Astrocyte (in vitro differentiated cells and primary cell): ENCODE measurements around the gene COQ5. TPM values are rescaled to one million over a fixed set of nuclear protein-coding genes. Genes with fewer than 3 reads are reported as not detected.

Experiments used
- DNase-seq: peaks from one replicate; pipeline ENCODE4 v3.0.0-alpha.2; 2010; ENCODE audit warnings: low read depth
- FAIRE-seq: peaks from 2 replicates; lab custom pipeline; 2011; peaks lifted over from hg19 to GRCh38; lab: Jason Lieb, UNC
- H2AFZ ChIP-seq: 2 replicates; pipeline ENCODE4 v1.6.0; 2012; ENCODE audit warnings: low read depth, low read length, inconsistent platforms
- H3K27ac ChIP-seq: 2 replicates; pipeline ENCODE4 v1.5.1; 2011; ENCODE audit warnings: low read depth, low read length, inconsistent platforms
- H3K27me3 ChIP-seq: 2 replicates; pipeline ENCODE4 v1.6.0; 2011; ENCODE audit warnings: low read length, inconsistent platforms; ENCODE audit not compliant: insufficient read depth
- H3K36me3 ChIP-seq: 2 replicates; pipeline ENCODE4 v1.5.1; 2011; ENCODE audit warnings: low read length, inconsistent platforms; ENCODE audit not compliant: insufficient read depth
- H3K4me1 ChIP-seq: 2 replicates; pipeline ENCODE4 v1.5.1; 2011; ENCODE audit warnings: low read length, inconsistent platforms; ENCODE audit not compliant: insufficient read depth
- H3K4me2 ChIP-seq: 2 replicates; pipeline ENCODE4 v1.6.0; 2012; ENCODE audit warnings: low read length, inconsistent platforms
- H3K4me3 ChIP-seq: 2 replicates; pipeline ENCODE4 v1.5.1; 2011; ENCODE audit warnings: low read depth, mild to moderate bottlenecking, low read length, inconsistent platforms; ENCODE audit not compliant: insufficient read depth
- H3K79me2 ChIP-seq: 2 replicates; pipeline ENCODE4 v1.6.0; 2012; ENCODE audit warnings: mild to moderate bottlenecking, low read length, inconsistent platforms; ENCODE audit not compliant: insufficient read depth
- H3K9ac ChIP-seq: 2 replicates; pipeline ENCODE4 v1.6.0; 2012; ENCODE audit warnings: mild to moderate bottlenecking, low read length, inconsistent platforms
- H3K9me3 ChIP-seq: 2 replicates; pipeline ENCODE4 v1.5.1; 2012; ENCODE audit warnings: low read depth, mild to moderate bottlenecking, low read length, inconsistent platforms; ENCODE audit not compliant: insufficient read depth
- H4K20me1 ChIP-seq: 2 replicates; pipeline ENCODE4 v1.6.0; 2012; ENCODE audit warnings: low read length, inconsistent platforms; ENCODE audit not compliant: insufficient read depth
- H3K27ac Mint-ChIP-seq: one replicate; pipeline ENCODE4 v1.8.0; 2021; ENCODE audit warnings: mild to moderate bottlenecking, mixed read lengths; ENCODE audit not compliant: unreplicated experiment
- H3K27me3 Mint-ChIP-seq: one replicate; pipeline ENCODE4 v1.8.0; 2021; ENCODE audit warnings: low read depth, mixed read lengths; ENCODE audit not compliant: unreplicated experiment
- H3K36me3 Mint-ChIP-seq: one replicate; pipeline ENCODE4 v1.8.0; 2021; ENCODE audit warnings: low read depth, mixed read lengths; ENCODE audit not compliant: unreplicated experiment
- H3K4me1 Mint-ChIP-seq: one replicate; pipeline ENCODE4 v1.8.0; 2021; ENCODE audit warnings: low read depth, mixed read lengths; ENCODE audit not compliant: unreplicated experiment
- H3K4me3 Mint-ChIP-seq: one replicate; pipeline ENCODE4 v1.8.0; 2021; ENCODE audit warnings: mild to moderate bottlenecking, moderate library complexity, mixed read lengths; ENCODE audit not compliant: unreplicated experiment
- H3K9me3 Mint-ChIP-seq: one replicate; pipeline ENCODE4 v1.8.0; 2021; ENCODE audit warnings: mild to moderate bottlenecking, mixed read lengths; ENCODE audit not compliant: unreplicated experiment
- EZH2 ChIP-seq: IDR thresholded peaks from 2 replicates; pipeline ENCODE4 v1.6.1; 2012; ENCODE audit warnings: mild to moderate bottlenecking, low read length, inconsistent platforms; ENCODE audit not compliant: insufficient read depth
- total RNA-seq: library from RNA; stranded (reverse); gene quantifications from 2 replicates; pipeline ENCODE4 v1.2.1, GENCODE V29; 2021
- TF ChIP-seq, protein P1 (sequence below): IDR thresholded peaks from 2 replicates; pipeline ENCODE4 v1.5.1; 2011; ENCODE audit warnings: low read depth, mild to moderate bottlenecking, inconsistent platforms, low read length, moderate library complexity; ENCODE audit not compliant: insufficient read depth

The COQ5 gene
- total RNA-seq, 1 donor from 2014 or later, result 23.4 TPM

DNA sequence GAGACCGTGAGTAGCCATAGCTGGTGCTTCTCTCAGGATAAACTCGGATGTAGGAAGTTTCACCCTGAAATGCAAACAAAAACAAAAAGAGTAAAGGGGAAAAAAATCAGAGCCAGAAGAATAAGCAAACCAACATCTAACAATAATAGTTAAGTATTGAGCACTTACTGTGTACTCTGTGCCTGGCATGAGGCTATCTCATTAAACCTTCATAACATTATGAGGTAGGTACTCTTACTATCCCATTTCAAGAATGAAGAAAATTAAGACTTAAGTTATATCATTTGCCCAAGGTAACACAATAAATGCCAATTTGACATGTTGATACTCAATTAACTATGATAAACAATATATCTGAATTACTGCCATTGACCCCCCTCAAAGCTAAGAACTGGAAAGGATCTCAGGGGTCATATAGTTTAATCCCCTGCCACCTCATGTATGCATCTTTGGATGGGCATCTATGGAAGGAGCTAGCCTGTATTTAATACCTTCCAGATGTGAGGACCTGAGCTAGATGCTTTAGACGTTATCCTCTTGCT is 66.8 kb downstream of the COQ5 start:
- Mint-ChIP-seq H3K27me3 (no peaks in the 10 kb centered on the region), H3K4me3 (no peak overlapping the region), H3K27ac (no peak overlapping the region), H3K4me1 (peaks cover 9% of the 10 kb centered on the region), H3K36me3 (peaks cover 8% of the 10 kb centered on the region), H3K9me3 (no peaks in the 10 kb centered on the region)
- H3K27ac ChIP-seq, result no peak overlapping the region
- H3K4me3 ChIP-seq, result no peak overlapping the region
- TF ChIP-seq EZH2, result no peak
- TF ChIP-seq, protein P1, sequence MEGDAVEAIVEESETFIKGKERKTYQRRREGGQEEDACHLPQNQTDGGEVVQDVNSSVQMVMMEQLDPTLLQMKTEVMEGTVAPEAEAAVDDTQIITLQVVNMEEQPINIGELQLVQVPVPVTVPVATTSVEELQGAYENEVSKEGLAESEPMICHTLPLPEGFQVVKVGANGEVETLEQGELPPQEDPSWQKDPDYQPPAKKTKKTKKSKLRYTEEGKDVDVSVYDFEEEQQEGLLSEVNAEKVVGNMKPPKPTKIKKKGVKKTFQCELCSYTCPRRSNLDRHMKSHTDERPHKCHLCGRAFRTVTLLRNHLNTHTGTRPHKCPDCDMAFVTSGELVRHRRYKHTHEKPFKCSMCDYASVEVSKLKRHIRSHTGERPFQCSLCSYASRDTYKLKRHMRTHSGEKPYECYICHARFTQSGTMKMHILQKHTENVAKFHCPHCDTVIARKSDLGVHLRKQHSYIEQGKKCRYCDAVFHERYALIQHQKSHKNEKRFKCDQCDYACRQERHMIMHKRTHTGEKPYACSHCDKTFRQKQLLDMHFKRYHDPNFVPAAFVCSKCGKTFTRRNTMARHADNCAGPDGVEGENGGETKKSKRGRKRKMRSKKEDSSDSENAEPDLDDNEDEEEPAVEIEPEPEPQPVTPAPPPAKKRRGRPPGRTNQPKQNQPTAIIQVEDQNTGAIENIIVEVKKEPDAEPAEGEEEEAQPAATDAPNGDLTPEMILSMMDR, result no peak
- H3K27me3 ChIP-seq, result no peaks in the 10 kb centered on the region
- FAIRE-seq (no peak), DNase-seq (no peak)
- no peak overlapping the region for H2AFZ ChIP-seq
- H3K9me3 ChIP-seq, result no peaks in the 10 kb centered on the region
- peaks cover 64% of the 10 kb centered on the region for H3K36me3 ChIP-seq
- peaks cover 45% of the 10 kb centered on the region for H3K79me2 ChIP-seq
- peaks cover 60% of the 10 kb centered on the region for H4K20me1 ChIP-seq
- H3K9ac ChIP-seq, result peak overlapping the region; percentile 6
- peaks cover 4% of the 10 kb centered on the region for H3K4me1 ChIP-seq
- no peak overlapping the region for H3K4me2 ChIP-seq

GRCh38 chr12:120460157-120460556 is 68.8 kb downstream of the COQ5 start:
- FAIRE-seq, result no peak
- Mint-ChIP-seq H3K36me3 (peaks cover 7% of the 10 kb centered on the region), H3K27me3 (no peaks in the 10 kb centered on the region), H3K27ac (no peak overlapping the region), H3K4me1 (peaks cover 3% of the 10 kb centered on the region), H3K4me3 (no peak overlapping the region), H3K9me3 (no peaks in the 10 kb centered on the region)
- no peak for TF ChIP-seq EZH2
- TF ChIP-seq, protein P1, result no peak
- Histone ChIP-seq H3K27me3 (no peaks in the 10 kb centered on the region), H3K79me2 (peaks cover 32% of the 10 kb centered on the region), H3K9ac (no peak overlapping the region), H3K4me2 (no peak overlapping the region), H2AFZ (no peak overlapping the region), H4K20me1 (peaks cover 45% of the 10 kb centered on the region), H3K36me3 (peaks cover 61% of the 10 kb centered on the region), H3K9me3 (no peaks in the 10 kb centered on the region), H3K27ac (no peak overlapping the region), H3K4me1 (no peaks in the 10 kb centered on the region), H3K4me3 (no peak overlapping the region)
- no peak for DNase-seq

DNA sequence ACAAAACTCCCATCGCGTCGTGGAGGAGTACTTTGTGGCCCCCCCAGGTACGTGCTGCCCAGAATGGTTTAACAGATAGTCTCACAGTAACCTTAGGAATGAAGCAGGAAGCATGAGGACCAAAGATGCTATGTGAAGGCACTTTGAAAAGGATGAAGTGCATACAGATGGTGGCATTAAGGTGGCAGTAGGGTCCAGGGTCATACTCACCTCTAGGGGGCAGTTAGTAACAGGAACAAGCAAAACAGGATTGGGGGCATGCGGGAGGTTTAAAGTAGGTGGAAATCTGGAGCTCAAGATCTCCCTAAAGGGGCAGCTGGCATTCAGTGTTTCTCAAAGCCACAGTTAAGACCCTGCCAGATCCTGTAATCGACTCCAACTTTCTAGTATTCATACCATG is 71.8 kb downstream of the COQ5 start:
- Mint-ChIP-seq H3K36me3 (peaks cover 4% of the 10 kb centered on the region), H3K27me3 (no peaks in the 10 kb centered on the region), H3K27ac (no peak overlapping the region), H3K9me3 (no peaks in the 10 kb centered on the region), H3K4me1 (no peaks in the 10 kb centered on the region), H3K4me3 (no peak overlapping the region)
- FAIRE-seq, result no peak
- Histone ChIP-seq H3K27me3 (no peaks in the 10 kb centered on the region), H3K27ac (no peak overlapping the region), H3K4me3 (no peak overlapping the region), H3K79me2 (peaks cover 23% of the 10 kb centered on the region), H3K36me3 (peaks cover 31% of the 10 kb centered on the region), H3K9me3 (no peaks in the 10 kb centered on the region), H3K4me2 (no peak overlapping the region), H2AFZ (no peak overlapping the region), H3K9ac (no peak overlapping the region), H3K4me1 (no peaks in the 10 kb centered on the region), H4K20me1 (peaks cover 35% of the 10 kb centered on the region)
- TF ChIP-seq, protein P1, result peak; percentile 27
- no peak for TF ChIP-seq EZH2
- no peak for DNase-seq
